ENCODE data around the gene KDM7A. TPM values are rescaled to one million over a fixed set of nuclear protein-coding genes. Genes with fewer than 3 reads are reported as not detected.
A peak's percentile ranks its signal among the peaks of the same experiment; 100 is the strongest.

The KDM7A gene
- total and polyA plus RNA-seq, 9 of the 15 experiments (the other 6 are each of a cell fraction or from before 2014, with no cell fraction given), result 0.90 to 8.4 (median 7.0) TPM

DNA sequence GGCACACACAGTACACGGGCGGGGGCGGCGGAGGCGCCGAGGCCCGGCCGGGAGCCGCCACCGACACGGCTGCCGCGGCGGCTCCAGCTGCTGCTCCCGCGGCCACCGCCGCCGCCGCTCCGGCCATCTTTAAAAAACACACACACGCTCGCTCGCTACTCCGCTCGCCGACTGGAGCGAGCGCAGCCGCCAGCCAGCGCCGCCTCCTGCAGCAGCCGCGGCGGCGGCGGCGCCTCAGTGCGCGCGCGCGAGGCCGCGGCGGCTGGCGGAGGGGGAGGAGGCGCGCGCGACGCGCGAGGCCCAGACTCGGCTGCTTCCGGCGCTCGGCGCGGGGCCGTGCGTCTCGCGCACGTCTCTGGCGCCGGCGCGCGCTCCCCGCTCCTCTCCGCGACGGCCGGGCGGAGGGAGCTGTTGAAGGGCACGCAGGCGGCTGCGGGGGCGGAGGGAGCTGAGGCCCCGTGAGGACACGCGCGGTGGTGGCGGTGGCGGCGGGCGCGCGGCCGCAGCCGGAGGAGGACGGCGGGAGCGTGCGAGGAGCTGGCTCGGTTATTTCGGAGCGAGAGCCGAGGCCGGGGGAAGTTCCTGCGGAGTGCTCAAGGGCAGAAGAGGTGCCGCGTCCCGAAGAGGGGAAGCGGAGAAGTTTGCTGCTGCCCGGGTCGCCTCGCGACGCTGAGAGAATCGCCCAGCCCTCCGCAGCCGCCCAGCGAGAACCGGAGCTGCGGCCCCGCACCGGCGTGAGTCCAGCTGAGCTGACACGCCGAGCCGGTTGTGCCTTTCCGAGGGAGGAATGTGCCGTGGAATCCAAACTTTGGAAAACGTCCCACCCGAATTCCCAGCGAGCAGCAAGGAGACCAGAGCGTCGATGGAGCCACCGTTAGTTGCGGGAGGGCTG is at the start of gene KDM7A (continued):
- TF ChIP-seq, protein P1, sequence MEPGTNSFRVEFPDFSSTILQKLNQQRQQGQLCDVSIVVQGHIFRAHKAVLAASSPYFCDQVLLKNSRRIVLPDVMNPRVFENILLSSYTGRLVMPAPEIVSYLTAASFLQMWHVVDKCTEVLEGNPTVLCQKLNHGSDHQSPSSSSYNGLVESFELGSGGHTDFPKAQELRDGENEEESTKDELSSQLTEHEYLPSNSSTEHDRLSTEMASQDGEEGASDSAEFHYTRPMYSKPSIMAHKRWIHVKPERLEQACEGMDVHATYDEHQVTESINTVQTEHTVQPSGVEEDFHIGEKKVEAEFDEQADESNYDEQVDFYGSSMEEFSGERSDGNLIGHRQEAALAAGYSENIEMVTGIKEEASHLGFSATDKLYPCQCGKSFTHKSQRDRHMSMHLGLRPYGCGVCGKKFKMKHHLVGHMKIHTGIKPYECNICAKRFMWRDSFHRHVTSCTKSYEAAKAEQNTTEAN (CRISPR knock-in tag; IDR thresholded peaks at IDR 0.05), result peak; percentile 79; the same call in 1 of the 2 replicates
- TF ChIP-seq ATF1 (CRISPR knock-in tag; IDR thresholded peaks at IDR 0.05) (0 out of 2 replicates have a peak, but pooled peaks have one; percentile 17), ATF1 (tag; IDR thresholded peaks at IDR 0.05) (peak; percentile 80), ZNF431 (CRISPR knock-in tag; IDR thresholded peaks at IDR 0.05) (peak; percentile 57; the same call in 1 of the 2 replicates), HINFP (tag; conservative IDR thresholded peaks at IDR 0.05; ENCODE audit: low read depth) (no peak), ELK1 (CRISPR knock-in tag; IDR thresholded peaks at IDR 0.05) (no peak), PHTF2 (CRISPR knock-in tag; IDR thresholded peaks at IDR 0.05) (no peak), ZFP1 (CRISPR knock-in tag; IDR thresholded peaks at IDR 0.05) (no peak), BRD4 (IDR thresholded peaks at IDR 0.05) (no peak), MAFK (IDR thresholded peaks at IDR 0.05; ENCODE audit: low read length) (no peak), SAFB2 (IDR thresholded peaks at IDR 0.05; ENCODE audit: borderline replicate concordance, low read depth, low read length, severe bottlenecking) (no peak), MNT (conservative IDR thresholded peaks at IDR 0.05) (peak in 1 of 2 experiments; percentile 66; a peak in 2 of 4 replicates), ZNF408 (CRISPR knock-in tag; IDR thresholded peaks at IDR 0.05; ENCODE audit: low read depth) (no peak), ZBTB7A (IDR thresholded peaks at IDR 0.05; ENCODE audit: borderline replicate concordance, control insufficient read depth, low read depth, low read length) (0 out of 2 replicates have a peak, but pooled peaks have one; percentile 11), BRF1 (IDR thresholded peaks at IDR 0.05; ENCODE audit: borderline replicate concordance, extremely low read depth, insufficient read length) (no peak)
- TF ChIP-seq, protein P2, sequence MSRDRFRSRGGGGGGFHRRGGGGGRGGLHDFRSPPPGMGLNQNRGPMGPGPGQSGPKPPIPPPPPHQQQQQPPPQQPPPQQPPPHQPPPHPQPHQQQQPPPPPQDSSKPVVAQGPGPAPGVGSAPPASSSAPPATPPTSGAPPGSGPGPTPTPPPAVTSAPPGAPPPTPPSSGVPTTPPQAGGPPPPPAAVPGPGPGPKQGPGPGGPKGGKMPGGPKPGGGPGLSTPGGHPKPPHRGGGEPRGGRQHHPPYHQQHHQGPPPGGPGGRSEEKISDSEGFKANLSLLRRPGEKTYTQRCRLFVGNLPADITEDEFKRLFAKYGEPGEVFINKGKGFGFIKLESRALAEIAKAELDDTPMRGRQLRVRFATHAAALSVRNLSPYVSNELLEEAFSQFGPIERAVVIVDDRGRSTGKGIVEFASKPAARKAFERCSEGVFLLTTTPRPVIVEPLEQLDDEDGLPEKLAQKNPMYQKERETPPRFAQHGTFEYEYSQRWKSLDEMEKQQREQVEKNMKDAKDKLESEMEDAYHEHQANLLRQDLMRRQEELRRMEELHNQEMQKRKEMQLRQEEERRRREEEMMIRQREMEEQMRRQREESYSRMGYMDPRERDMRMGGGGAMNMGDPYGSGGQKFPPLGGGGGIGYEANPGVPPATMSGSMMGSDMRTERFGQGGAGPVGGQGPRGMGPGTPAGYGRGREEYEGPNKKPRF (IDR thresholded peaks at IDR 0.05; ENCODE audit: low read depth, low read length), result no peak
- TF ChIP-seq, protein P3, sequence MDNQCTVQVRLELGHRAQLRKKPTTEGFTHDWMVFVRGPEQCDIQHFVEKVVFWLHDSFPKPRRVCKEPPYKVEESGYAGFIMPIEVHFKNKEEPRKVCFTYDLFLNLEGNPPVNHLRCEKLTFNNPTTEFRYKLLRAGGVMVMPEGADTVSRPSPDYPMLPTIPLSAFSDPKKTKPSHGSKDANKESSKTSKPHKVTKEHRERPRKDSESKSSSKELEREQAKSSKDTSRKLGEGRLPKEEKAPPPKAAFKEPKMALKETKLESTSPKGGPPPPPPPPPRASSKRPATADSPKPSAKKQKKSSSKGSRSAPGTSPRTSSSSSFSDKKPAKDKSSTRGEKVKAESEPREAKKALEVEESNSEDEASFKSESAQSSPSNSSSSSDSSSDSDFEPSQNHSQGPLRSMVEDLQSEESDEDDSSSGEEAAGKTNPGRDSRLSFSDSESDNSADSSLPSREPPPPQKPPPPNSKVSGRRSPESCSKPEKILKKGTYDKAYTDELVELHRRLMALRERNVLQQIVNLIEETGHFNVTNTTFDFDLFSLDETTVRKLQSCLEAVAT (IDR thresholded peaks at IDR 0.05), result peak in 1 of 2 experiments; percentile 58; a peak in 1 of 4 replicates

Measured in K562 (cell line).